SU-DHL-6 (cell line): ENCODE data around the gene ADCYAP1R1.

ENCODE experiments used
- H2AFZ ChIP-seq: fragments of 200-600 bp; sonication (generic); 2 replicates; pipeline ENCODE4 v1.6.1; 2014; ENCODE audit warnings: low read depth, mild to moderate bottlenecking, moderate library complexity, mixed read lengths, antibody characterized with exemption, low read length; ENCODE audit not compliant: severe bottlenecking
- H3F3A ChIP-seq: fragments of 200-600 bp; shearing (Covaris generic); 2 replicates; pipeline ENCODE4 v1.6.0; 2016; ENCODE audit warnings: antibody characterized with exemption, mild to moderate bottlenecking; ENCODE audit not compliant: insufficient read depth
- H3K27ac ChIP-seq: fragments of 200-600 bp; sonication (generic); 2 replicates; pipeline ENCODE4 v1.5.1; 2016; ENCODE audit warnings: low read depth, mild to moderate bottlenecking, low read length, moderate library complexity, mixed read lengths
- H3K27me3 ChIP-seq: fragments of 200-600 bp; sonication (generic), shearing (Covaris generic); 2 replicates; pipeline ENCODE4 v1.6.0; 2014; ENCODE audit warnings: mild to moderate bottlenecking, low read length
- H3K36me3 ChIP-seq: fragments of 200-600 bp; sonication (generic); 2 replicates; pipeline ENCODE4 v1.6.1; 2014; ENCODE audit warnings: mild to moderate bottlenecking, low read length, mixed read lengths
- H3K4me2 ChIP-seq: fragments of 300-600, 200-600 bp; shearing (Covaris generic), sonication (generic); 2 replicates; pipeline ENCODE4 v1.6.0; 2014; ENCODE audit warnings: low read length, low read depth, mild to moderate bottlenecking; ENCODE audit not compliant: poor library complexity, severe bottlenecking
- H3K4me3 ChIP-seq: fragments of 200-600 bp; sonication (generic); 2 replicates; pipeline ENCODE4 v1.5.1; 2014; ENCODE audit warnings: antibody characterized with exemption, low read length, mild to moderate bottlenecking, mixed read lengths; ENCODE audit not compliant: insufficient read depth, poor library complexity, severe bottlenecking
- H3K79me2 ChIP-seq: fragments of 200-600 bp; sonication (generic); 2 replicates; pipeline ENCODE4 v1.6.1; 2014; ENCODE audit warnings: mild to moderate bottlenecking, low read length, moderate library complexity; ENCODE audit not compliant: insufficient read depth
- H3K9ac ChIP-seq: fragments of 200-600 bp; sonication (generic); 2 replicates; pipeline ENCODE4 v1.7.0; 2014; ENCODE audit warnings: mild to moderate bottlenecking, low read length
- H3K9me2 ChIP-seq: fragments of 200-600 bp; sonication (generic); replicated peaks from 2 replicates; pipeline ENCODE4 v1.6.1; 2014; ENCODE audit warnings: low read length; ENCODE audit not compliant: insufficient read depth
- H3K9me3 ChIP-seq: fragments of 200-600 bp; sonication (generic); 2 replicates; pipeline ENCODE4 v1.6.1; 2014; ENCODE audit warnings: low read length, mixed read lengths; ENCODE audit not compliant: insufficient read depth
- H4K20me1 ChIP-seq: fragments of 200-600 bp; sonication (generic); 2 replicates; pipeline ENCODE4 v1.6.1; 2014; ENCODE audit warnings: low read depth, mild to moderate bottlenecking, antibody characterized with exemption, low read length, moderate library complexity, mixed read lengths
- EZH2phosphoT487 ChIP-seq: fragments of 200-600 bp; sonication (generic), shearing (Covaris generic); conservative IDR thresholded peaks from 2 replicates; pipeline ENCODE4 v1.6.1; 2018; ENCODE audit warnings: mild to moderate bottlenecking, antibody characterized with exemption, low read length, moderate library complexity, mixed read lengths
- TF ChIP-seq, protein P1 (sequence below): fragments of 200-600 bp; sonication (generic); IDR thresholded peaks from one replicate; pipeline ENCODE4 v1.5.1; 2017; ENCODE audit warnings: antibody characterized with exemption, mild to moderate bottlenecking, low read length, moderate library complexity; ENCODE audit not compliant: insufficient read depth, poor library complexity, severe bottlenecking

Gene ADCYAP1R1

DNA sequence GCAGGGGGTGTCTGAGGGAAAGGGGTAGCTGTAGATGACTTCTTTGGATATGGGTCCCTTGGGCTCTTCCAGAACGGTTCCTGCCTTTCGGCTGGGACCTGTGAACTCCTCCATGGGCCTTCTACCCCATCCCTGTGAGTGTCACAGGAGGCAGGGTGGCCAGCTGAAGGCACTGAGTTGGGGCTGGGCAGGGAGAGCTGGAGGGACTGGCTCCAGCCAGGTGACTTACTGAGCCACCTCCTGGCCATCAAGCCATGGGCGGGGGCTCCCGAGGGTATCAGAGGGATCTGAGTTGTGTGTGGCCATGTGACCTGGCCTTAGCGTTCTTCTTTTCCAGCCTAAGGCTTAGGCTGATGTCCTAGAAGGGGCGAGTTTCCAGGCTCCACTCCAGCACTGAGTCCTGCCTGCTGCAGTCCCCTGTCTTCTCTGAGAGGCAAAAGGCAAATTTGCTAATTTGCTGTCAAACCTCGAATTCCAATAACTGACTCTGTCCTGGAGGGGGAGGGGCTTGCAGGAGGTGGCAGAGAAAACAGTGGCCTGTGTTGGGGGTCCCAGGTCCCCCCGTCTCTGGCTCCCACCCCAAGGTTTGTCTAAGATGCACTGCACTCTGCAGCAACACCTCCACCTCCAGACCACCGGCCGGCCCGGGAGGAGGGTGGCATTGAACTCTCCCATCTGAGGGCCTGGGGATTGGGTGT, 27.2 kb downstream of the ADCYAP1R1 start:
- TF ChIP-seq, protein P1, sequence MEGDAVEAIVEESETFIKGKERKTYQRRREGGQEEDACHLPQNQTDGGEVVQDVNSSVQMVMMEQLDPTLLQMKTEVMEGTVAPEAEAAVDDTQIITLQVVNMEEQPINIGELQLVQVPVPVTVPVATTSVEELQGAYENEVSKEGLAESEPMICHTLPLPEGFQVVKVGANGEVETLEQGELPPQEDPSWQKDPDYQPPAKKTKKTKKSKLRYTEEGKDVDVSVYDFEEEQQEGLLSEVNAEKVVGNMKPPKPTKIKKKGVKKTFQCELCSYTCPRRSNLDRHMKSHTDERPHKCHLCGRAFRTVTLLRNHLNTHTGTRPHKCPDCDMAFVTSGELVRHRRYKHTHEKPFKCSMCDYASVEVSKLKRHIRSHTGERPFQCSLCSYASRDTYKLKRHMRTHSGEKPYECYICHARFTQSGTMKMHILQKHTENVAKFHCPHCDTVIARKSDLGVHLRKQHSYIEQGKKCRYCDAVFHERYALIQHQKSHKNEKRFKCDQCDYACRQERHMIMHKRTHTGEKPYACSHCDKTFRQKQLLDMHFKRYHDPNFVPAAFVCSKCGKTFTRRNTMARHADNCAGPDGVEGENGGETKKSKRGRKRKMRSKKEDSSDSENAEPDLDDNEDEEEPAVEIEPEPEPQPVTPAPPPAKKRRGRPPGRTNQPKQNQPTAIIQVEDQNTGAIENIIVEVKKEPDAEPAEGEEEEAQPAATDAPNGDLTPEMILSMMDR: no peak
- no peak for TF ChIP-seq EZH2phosphoT487
- Histone ChIP-seq H4K20me1 (no peaks in the 10 kb centered on the region), H3K4me3 (no peak overlapping the region), H3K27ac (no peak overlapping the region), H2AFZ (no peak overlapping the region), H3K9me3 (no peaks in the 10 kb centered on the region), H3K79me2 (no peaks in the 10 kb centered on the region), H3K27me3 (no peaks in the 10 kb centered on the region), H3K4me2 (no peak overlapping the region), H3K36me3 (no peaks in the 10 kb centered on the region), H3K9ac (no peak overlapping the region), H3F3A (no peaks in the 10 kb centered on the region), H3K9me2 (no peaks in the 10 kb centered on the region)

GRCh38 chr7:31079824-31080511, 27.9 kb downstream of the ADCYAP1R1 start:
- H3K9me3 ChIP-seq: no peaks in the 10 kb centered on the region
- H3K79me2 ChIP-seq: no peaks in the 10 kb centered on the region
- H3F3A ChIP-seq: no peaks in the 10 kb centered on the region
- H3K36me3 ChIP-seq: no peaks in the 10 kb centered on the region
- H3K27me3 ChIP-seq: no peaks in the 10 kb centered on the region
- H3K4me2 ChIP-seq: no peak overlapping the region
- no peak overlapping the region for H3K27ac ChIP-seq
- no peak overlapping the region for H3K4me3 ChIP-seq
- no peak overlapping the region for H2AFZ ChIP-seq
- no peak for TF ChIP-seq EZH2phosphoT487
- TF ChIP-seq, protein P1: no peak
- no peak overlapping the region for H3K9ac ChIP-seq
- no peaks in the 10 kb centered on the region for H3K9me2 ChIP-seq
- no peaks in the 10 kb centered on the region for H4K20me1 ChIP-seq

GRCh38 chr7:31080763-31081162, 28.7 kb downstream of the ADCYAP1R1 start:
- Histone ChIP-seq H3K4me2 (no peak overlapping the region), H3K9me3 (no peaks in the 10 kb centered on the region), H3K4me3 (no peak overlapping the region), H3K36me3 (no peaks in the 10 kb centered on the region), H3K79me2 (no peaks in the 10 kb centered on the region), H2AFZ (no peak overlapping the region), H3K9me2 (no peaks in the 10 kb centered on the region), H3K27ac (no peak overlapping the region), H3K27me3 (no peaks in the 10 kb centered on the region), H3F3A (no peaks in the 10 kb centered on the region), H4K20me1 (no peaks in the 10 kb centered on the region), H3K9ac (no peak overlapping the region)
- TF ChIP-seq, protein P1: no peak
- no peak; the same call in 1 of the 2 replicates for TF ChIP-seq EZH2phosphoT487
